ENCODE data around the gene GGT6.

DNA sequence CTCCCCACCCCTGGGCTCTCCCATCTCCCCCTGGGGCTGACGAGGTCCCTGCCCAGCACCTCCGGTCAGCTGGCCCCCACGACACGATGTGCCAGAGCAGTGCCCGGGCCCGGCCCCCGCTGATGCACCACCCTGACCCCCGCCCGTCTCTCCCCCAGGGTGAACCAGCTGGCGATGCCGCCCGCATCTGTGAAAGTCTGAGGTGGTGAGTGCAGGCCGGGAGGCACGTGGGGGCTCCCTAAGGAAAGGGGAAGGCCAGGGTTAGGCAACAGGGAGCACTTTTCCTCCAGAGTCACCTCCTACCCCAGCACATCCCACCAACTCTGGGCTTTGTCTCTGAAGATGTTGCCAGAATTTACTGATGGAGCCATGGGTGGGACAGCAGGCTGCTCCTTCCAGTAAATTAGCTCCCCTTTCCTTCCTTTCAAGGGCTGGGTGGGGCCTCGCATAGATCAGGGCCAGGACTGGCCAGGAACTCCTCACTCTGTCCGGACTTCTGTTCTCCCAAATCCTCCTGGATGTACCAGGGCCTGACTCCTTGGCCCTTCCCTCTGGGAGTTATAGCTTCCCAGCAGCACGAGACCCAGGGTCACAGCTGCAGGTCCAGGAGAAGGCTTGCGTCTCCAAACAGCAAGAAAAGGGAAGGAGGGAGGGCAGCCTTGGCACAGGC, 23.5 kb downstream of the GGT6 start:
- TF ChIP-seq, protein P1, sequence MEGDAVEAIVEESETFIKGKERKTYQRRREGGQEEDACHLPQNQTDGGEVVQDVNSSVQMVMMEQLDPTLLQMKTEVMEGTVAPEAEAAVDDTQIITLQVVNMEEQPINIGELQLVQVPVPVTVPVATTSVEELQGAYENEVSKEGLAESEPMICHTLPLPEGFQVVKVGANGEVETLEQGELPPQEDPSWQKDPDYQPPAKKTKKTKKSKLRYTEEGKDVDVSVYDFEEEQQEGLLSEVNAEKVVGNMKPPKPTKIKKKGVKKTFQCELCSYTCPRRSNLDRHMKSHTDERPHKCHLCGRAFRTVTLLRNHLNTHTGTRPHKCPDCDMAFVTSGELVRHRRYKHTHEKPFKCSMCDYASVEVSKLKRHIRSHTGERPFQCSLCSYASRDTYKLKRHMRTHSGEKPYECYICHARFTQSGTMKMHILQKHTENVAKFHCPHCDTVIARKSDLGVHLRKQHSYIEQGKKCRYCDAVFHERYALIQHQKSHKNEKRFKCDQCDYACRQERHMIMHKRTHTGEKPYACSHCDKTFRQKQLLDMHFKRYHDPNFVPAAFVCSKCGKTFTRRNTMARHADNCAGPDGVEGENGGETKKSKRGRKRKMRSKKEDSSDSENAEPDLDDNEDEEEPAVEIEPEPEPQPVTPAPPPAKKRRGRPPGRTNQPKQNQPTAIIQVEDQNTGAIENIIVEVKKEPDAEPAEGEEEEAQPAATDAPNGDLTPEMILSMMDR (IDR thresholded peaks at IDR 0.05) = no peak
- TF ChIP-seq POLR2AphosphoS5 (IDR thresholded peaks at IDR 0.05) = no peak
